ENCODE measurements around the gene MAST2.

Gene MAST2

GRCh38 chr1:45803299-45803780 lies at the start of gene MAST2:
Gene MAST2, plus strand, starts transcription at chr1:45803612. Its CDS starts 284 bp downstream, at chr1:45803896.
- DNase-seq, result peak; percentile 92

GRCh38 chr1:45755697-45756096 lies 47.7 kb upstream of the MAST2 start:
- no peak for DNase-seq

- no peak for DNase-seq
Measured at GRCh38 chr1:45762291-45762690, 41.1 kb upstream of the MAST2 start.

GRCh38 chr1:45765999-45766792 lies 37.2 kb upstream of the MAST2 start:
- no peak for DNase-seq

- no peak for DNase-seq
Measured at GRCh38 chr1:45767035-45767434, 36.4 kb upstream of the MAST2 start.

GRCh38 chr1:45769261-45769932 lies 34.0 kb upstream of the MAST2 start:
- DNase-seq, result no peak

GRCh38 chr1:45772971-45773370 lies 30.4 kb upstream of the MAST2 start:
- no peak for DNase-seq

- no peak for DNase-seq
Measured at GRCh38 chr1:45775794-45776193, 27.6 kb upstream of the MAST2 start.

GRCh38 chr1:45785583-45785982 lies 17.8 kb upstream of the MAST2 start:
- DNase-seq, result no peak

GRCh38 chr1:45787905-45788304 lies 15.5 kb upstream of the MAST2 start:
- no peak for DNase-seq

- no peak for DNase-seq
Measured at GRCh38 chr1:45789601-45790000, 13.8 kb upstream of the MAST2 start.

GRCh38 chr1:45792744-45793143 lies 10.7 kb upstream of the MAST2 start:
- DNase-seq, result no peak

- no peak for DNase-seq
Measured at GRCh38 chr1:45793942-45794604, 9.3 kb upstream of the MAST2 start.

- DNase-seq, result no peak
Measured at GRCh38 chr1:45796381-45796780, 7.0 kb upstream of the MAST2 start.

- DNase-seq, result no peak
Measured at GRCh38 chr1:45796946-45797345, 6.5 kb upstream of the MAST2 start.

GRCh38 chr1:45800899-45801298 lies 2.5 kb upstream of the MAST2 start:
- no peak for DNase-seq

- peak; percentile 34 for DNase-seq
Measured at GRCh38 chr1:45802343-45803298, 791 bp upstream of the MAST2 start.

GRCh38 chr1:45803781-45804668 lies 613 bp downstream of the MAST2 start:
- DNase-seq, result peak; percentile 33

GRCh38 chr1:45804669-45804969 lies 1.2 kb downstream of the MAST2 start:
- DNase-seq, result no peak

GRCh38 chr1:45806129-45806528 lies 2.7 kb downstream of the MAST2 start:
- DNase-seq, result no peak

GRCh38 chr1:45809761-45810160 lies 6.3 kb downstream of the MAST2 start:
- DNase-seq, result no peak

- no peak for DNase-seq
Measured at GRCh38 chr1:45814776-45815175, 11.4 kb downstream of the MAST2 start.

Data from activated CD4-positive, CD25-positive, alpha-beta regulatory T cell treated with anti-CD3 and anti-CD28 coated beads, Interleukin-2, amount 50 U/mL, for 72 hours (primary cell).